ENCODE results near the gene RNF181.

The RNF181 gene

GRCh38 chr2:85619617-85620016 lies 24.1 kb downstream of the RNF181 start:
- DNase-seq, result no peak

GRCh38 chr2:85621338-85621737 lies 25.8 kb downstream of the RNF181 start:
- no peak for DNase-seq

- DNase-seq, result no peak
Observed at GRCh38 chr2:85623991-85624390, 28.4 kb downstream of the RNF181 start.

- DNase-seq, result no peak
Observed at GRCh38 chr2:85628658-85629057, 33.1 kb downstream of the RNF181 start.

GRCh38 chr2:85631316-85631715 lies 35.8 kb downstream of the RNF181 start:
- no peak for DNase-seq

GRCh38 chr2:85635011-85635410 lies 39.5 kb downstream of the RNF181 start:
- no peak for DNase-seq

GRCh38 chr2:85635636-85636035 lies 40.1 kb downstream of the RNF181 start:
- no peak for DNase-seq

GRCh38 chr2:85642725-85643124 lies 47.2 kb downstream of the RNF181 start:
- peak; percentile 8 for DNase-seq

GRCh38 chr2:85644909-85645308 lies 49.4 kb downstream of the RNF181 start:
- no peak for DNase-seq

- no peak for DNase-seq
Observed at GRCh38 chr2:85646166-85646565, 50.6 kb downstream of the RNF181 start.
